ENCODE measurements around the gene SLMAP. TPM values are rescaled to one million over a fixed set of nuclear protein-coding genes. Genes with fewer than 3 reads are reported as not detected.

The SLMAP gene
- total RNA-seq, 1 donor from 2014 or later = 52.0 TPM

DNA sequence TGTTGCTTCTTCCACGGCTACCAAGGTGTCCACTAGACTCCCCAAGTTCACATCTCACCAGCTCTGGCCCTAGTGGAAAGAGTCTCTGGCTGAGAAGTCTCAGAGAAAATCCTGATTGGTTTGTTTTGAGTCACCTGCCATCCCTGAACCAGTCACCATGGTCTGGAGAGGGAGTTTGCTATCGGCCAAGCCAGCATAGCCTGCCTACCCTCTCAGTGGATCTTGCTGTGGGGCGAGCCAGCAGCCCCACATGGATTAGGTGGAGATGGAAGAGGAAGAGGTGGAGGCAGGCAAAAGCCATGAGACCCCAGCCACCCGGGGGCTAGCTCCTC lies 204.0 kb downstream of the SLMAP start:
- Mint-ChIP-seq H3K27me3 (ENCODE audit: unreplicated experiment) (peaks cover 2% of the 10 kb centered on the region), H3K27ac (ENCODE audit: unreplicated experiment) (no peak overlapping the region)

DNA sequence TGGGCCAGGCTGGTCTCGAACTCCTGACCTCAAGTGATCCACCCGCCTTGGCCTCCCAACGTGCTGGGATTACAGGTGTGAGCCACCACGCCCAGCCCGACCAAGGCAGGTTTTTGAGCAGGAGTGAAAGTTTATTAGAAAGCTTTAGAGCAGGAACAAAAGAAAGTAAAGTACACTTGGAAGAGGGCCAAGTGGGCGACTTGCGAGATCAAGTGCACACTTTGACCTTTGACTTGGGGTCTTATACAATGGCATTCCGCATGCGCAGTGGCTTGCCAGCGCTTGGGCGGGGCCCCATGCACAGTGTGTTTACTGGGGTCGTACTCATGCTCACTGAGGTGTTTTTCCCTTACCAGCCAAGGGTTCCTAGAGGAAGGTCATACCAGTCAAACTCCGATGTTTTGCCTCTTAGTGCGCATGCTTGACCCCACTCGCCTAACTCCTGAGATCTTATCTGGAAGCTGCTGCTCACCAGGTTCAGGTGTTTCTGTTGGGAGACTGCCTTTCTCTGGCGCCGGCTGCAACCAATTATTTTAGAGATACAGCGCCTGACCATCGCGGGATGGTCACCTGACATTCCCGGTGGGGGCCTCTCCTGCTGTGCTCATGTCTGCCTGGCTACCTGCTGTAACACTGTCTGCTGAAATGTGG lies 205.2 kb downstream of the SLMAP start:
- Mint-ChIP-seq H3K27ac (ENCODE audit: unreplicated experiment) (no peak overlapping the region), H3K27me3 (ENCODE audit: unreplicated experiment) (peaks cover 2% of the 10 kb centered on the region), H3K9me3 (ENCODE audit: unreplicated experiment) (no peaks in the 10 kb centered on the region), H3K4me3 (ENCODE audit: unreplicated experiment) (no peak overlapping the region), H3K4me1 (ENCODE audit: low read depth, unreplicated experiment) (no peaks in the 10 kb centered on the region), H3K36me3 (ENCODE audit: unreplicated experiment) (no peaks in the 10 kb centered on the region)
- TF ChIP-seq, protein P1, sequence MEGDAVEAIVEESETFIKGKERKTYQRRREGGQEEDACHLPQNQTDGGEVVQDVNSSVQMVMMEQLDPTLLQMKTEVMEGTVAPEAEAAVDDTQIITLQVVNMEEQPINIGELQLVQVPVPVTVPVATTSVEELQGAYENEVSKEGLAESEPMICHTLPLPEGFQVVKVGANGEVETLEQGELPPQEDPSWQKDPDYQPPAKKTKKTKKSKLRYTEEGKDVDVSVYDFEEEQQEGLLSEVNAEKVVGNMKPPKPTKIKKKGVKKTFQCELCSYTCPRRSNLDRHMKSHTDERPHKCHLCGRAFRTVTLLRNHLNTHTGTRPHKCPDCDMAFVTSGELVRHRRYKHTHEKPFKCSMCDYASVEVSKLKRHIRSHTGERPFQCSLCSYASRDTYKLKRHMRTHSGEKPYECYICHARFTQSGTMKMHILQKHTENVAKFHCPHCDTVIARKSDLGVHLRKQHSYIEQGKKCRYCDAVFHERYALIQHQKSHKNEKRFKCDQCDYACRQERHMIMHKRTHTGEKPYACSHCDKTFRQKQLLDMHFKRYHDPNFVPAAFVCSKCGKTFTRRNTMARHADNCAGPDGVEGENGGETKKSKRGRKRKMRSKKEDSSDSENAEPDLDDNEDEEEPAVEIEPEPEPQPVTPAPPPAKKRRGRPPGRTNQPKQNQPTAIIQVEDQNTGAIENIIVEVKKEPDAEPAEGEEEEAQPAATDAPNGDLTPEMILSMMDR (IDR thresholded peaks at IDR 0.05; ENCODE audit: partially characterized antibody, unreplicated experiment) = no peak
- no peak for DNase-seq

More for the DNA sequence above, 204.0 kb downstream of the SLMAP start:
- no peaks in the 10 kb centered on the region for H3K9me3 Mint-ChIP-seq (ENCODE audit: unreplicated experiment)
- no peaks in the 10 kb centered on the region for H3K4me1 Mint-ChIP-seq (ENCODE audit: low read depth, unreplicated experiment)
- H3K4me3 Mint-ChIP-seq (ENCODE audit: unreplicated experiment) = no peak overlapping the region
- DNase-seq = no peak
- TF ChIP-seq, protein P1 (IDR thresholded peaks at IDR 0.05; ENCODE audit: partially characterized antibody, unreplicated experiment) = no peak
- no peaks in the 10 kb centered on the region for H3K36me3 Mint-ChIP-seq (ENCODE audit: unreplicated experiment)

GRCh38 chr3:57961828-57962447 lies 205.8 kb downstream of the SLMAP start:
- H3K4me1 Mint-ChIP-seq (ENCODE audit: low read depth, unreplicated experiment) = no peaks in the 10 kb centered on the region
- H3K9me3 Mint-ChIP-seq (ENCODE audit: unreplicated experiment) = no peaks in the 10 kb centered on the region
- no peaks in the 10 kb centered on the region for H3K36me3 Mint-ChIP-seq (ENCODE audit: unreplicated experiment)
- DNase-seq = no peak
- TF ChIP-seq, protein P1 (IDR thresholded peaks at IDR 0.05; ENCODE audit: partially characterized antibody, unreplicated experiment) = no peak
- H3K27ac Mint-ChIP-seq (ENCODE audit: unreplicated experiment) = no peak overlapping the region
- no peak overlapping the region for H3K4me3 Mint-ChIP-seq (ENCODE audit: unreplicated experiment)
- peaks cover 2% of the 10 kb centered on the region for H3K27me3 Mint-ChIP-seq (ENCODE audit: unreplicated experiment)

GRCh38 chr3:57962448-57962834 lies 206.3 kb downstream of the SLMAP start:
- no peak overlapping the region for H3K27ac Mint-ChIP-seq (ENCODE audit: unreplicated experiment)
- TF ChIP-seq, protein P1 (IDR thresholded peaks at IDR 0.05; ENCODE audit: partially characterized antibody, unreplicated experiment) = no peak

GRCh38 chr3:57963811-57964346 lies 207.8 kb downstream of the SLMAP start:
- DNase-seq = no peak
- Mint-ChIP-seq H3K4me1 (ENCODE audit: low read depth, unreplicated experiment) (no peaks in the 10 kb centered on the region), H3K27ac (ENCODE audit: unreplicated experiment) (no peak overlapping the region), H3K4me3 (ENCODE audit: unreplicated experiment) (no peak overlapping the region), H3K27me3 (ENCODE audit: unreplicated experiment) (peaks cover 2% of the 10 kb centered on the region), H3K36me3 (ENCODE audit: unreplicated experiment) (no peaks in the 10 kb centered on the region), H3K9me3 (ENCODE audit: unreplicated experiment) (no peaks in the 10 kb centered on the region)
- TF ChIP-seq, protein P1 (IDR thresholded peaks at IDR 0.05; ENCODE audit: partially characterized antibody, unreplicated experiment) = no peak

More at GRCh38 chr3:57962448-57962834, 206.3 kb downstream of the SLMAP start:
- Mint-ChIP-seq H3K4me1 (ENCODE audit: low read depth, unreplicated experiment) (no peaks in the 10 kb centered on the region), H3K9me3 (ENCODE audit: unreplicated experiment) (no peaks in the 10 kb centered on the region), H3K4me3 (ENCODE audit: unreplicated experiment) (no peak overlapping the region), H3K36me3 (ENCODE audit: unreplicated experiment) (no peaks in the 10 kb centered on the region), H3K27me3 (ENCODE audit: unreplicated experiment) (peaks cover 2% of the 10 kb centered on the region)
- DNase-seq = no peak

Data from glutamatergic neuron (in vitro differentiated cells).